ENCODE data around the gene BEX2.
A peak's percentile ranks its signal among the peaks of the same experiment; 100 is the strongest.
"Not testable (repeated sequence)": the region's sequence is repeated elsewhere in the genome, so short reads cannot be mapped to it uniquely, and the experiment has no call there.

Gene BEX2

DNA sequence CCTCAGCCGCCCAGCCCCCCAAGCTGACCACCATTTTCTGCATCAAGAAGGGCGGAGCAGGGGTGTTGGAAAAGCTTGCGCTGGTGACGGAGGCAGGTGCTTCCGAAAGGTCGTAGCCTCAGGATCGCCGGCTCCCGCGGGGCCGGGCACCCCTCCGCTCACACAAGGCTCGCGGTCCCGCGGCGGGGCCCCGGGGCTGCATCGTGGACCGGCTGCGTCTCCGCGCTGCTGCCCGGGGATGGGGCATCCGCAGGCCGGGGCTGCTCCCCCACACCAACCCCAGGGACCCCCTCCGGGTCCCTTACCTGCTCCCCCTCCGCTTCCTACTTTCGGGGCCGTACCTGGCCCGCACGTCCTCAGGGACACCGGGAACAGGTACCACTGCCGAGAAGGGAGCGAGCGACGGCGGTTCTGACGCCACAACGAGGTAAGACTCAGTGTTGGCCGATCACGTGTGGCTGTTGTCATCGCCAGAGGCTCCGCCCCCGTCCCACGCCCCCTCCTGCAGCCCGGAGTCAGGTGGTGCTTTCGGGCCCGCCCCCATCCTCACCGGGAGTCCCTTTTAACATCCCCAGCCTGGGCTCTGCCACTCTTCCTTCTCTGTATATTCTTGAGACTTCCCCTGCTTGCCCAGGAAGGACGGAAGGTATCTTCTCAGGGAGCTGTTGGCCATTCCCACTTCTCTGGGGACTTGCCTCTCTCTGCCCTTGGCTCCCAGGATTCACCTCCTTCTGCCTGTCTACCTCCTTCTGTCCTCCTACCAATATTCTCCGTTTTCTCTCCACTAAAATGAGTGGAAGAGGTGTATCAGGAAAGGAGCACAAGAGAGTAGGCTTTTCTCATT, at the start of gene BEX2:
BEX2 (minus strand) TSS at position 436 of the 844 bp plus-strand sequence. CDS start 1,014 bp downstream, outside the sequence.
- peak; percentile 50 to 70 for DNase-seq (ENCODE audit: low read depth in 2 of 2)

DNA sequence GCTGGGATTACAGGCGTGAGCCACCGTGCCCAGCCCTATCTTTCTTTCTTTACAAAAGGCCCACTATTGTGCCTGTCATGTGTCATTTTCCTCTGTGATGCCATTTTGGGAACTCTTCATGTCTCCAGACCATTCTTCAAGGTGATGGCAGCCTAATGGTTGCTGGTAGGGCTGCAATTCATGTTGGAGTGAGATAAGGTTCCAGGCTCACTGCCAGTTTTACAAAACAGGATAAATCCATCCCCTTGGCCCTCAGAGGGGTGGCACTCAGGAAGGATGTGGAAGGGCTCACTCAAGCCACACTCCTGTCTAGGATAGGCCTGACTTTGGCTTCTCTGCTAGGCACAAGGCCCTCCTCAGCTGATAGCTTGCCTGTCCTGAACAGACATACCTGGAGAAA, 49.3 kb upstream of the BEX2 start:
- no peak for DNase-seq (ENCODE audit: low read depth in 2 of 2)

DNA sequence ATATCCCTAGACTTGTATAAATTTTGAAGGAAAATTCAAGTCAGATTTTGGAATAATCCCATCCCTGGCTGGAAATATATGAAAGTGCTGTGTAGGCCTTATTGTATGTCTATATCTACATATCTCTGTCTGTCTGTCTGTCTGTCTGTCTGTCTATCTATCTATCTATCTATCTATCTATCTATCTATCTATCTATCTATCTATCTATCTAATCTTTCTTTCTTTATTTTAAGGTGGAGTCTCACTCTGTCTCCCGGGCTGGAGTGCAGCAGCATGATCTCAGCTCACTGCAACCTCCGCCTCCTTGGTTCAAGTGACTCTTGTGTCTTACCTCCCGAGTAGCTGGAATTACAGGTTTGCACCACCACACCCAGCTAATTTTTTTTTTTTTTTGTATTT, 48.8 kb upstream of the BEX2 start:
- not testable (repeated sequence) for DNase-seq (ENCODE audit: low read depth in 2 of 2)

GRCh38 chrX:103357871-103358270, 47.1 kb upstream of the BEX2 start:
- DNase-seq (ENCODE audit: low read depth in 2 of 2), result no peak

GRCh38 chrX:103356858-103357257, 46.1 kb upstream of the BEX2 start:
- DNase-seq (ENCODE audit: low read depth in 2 of 2), result no peak

DNA sequence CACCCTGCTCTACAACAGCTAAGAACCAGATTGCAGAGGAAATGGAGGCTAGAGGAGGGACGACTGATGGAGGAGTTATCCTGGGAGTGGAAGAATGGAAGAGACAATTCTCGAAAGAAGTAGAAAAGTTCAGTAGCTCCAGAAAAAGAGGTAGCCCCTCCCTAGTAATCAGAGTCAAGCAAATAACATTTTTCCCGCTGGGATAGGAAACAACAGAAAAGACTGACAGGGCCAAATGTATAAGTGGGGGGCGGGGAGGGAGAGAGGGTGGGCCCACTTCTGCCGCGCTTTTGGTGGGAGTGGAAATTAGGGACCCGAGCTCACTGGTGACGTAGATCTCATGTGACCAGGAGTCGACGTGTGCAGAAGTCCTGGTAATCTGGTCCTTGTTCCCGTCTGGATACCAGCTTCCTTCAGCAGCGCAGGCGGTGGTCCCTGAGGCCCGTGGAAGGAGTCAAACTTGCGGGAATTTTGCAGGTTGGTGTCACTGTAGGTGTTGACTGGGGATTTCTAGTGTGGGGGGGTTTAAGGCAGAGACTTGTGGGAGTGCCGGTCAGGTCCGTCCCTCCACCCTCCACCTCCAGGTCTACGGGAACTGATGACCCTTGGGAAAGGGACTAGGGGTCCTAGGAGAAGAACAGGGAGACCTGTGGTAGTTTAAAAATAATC, 45.5 kb upstream of the BEX2 start, which contains the start of gene TCEAL9:
TCEAL9 (plus strand) TSS at position 377 of the 669 bp plus-strand sequence. CDS start 1,179 bp downstream, outside the sequence.
- DNase-seq (ENCODE audit: low read depth in 2 of 2), result no peak

- no peak for DNase-seq (ENCODE audit: low read depth in 2 of 2)
Measured at GRCh38 chrX:103347682-103348397, 37.0 kb upstream of the BEX2 start.

GRCh38 chrX:103344606-103345005, 33.8 kb upstream of the BEX2 start:
- no peak for DNase-seq (ENCODE audit: low read depth in 2 of 2)

DNA sequence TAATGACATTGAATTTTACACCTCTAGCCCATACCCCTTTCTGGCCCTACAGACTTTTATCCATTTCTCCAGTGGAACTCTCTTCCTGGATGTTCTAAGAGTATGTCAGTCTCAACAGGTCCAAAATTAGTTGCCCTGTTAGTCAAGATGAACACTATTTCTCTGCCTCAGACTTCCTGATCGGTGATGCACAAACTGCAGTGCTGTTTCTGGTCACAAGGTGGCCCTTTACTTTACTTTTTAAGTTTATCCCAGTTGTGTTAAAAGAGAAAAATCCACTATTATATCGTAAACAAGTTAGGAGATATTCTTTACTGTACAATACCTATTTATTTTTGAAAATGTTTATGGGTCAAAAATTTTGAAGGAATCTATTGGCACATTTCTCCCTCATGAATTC, 32.3 kb upstream of the BEX2 start:
- no peak for DNase-seq (ENCODE audit: low read depth in 2 of 2)

DNA sequence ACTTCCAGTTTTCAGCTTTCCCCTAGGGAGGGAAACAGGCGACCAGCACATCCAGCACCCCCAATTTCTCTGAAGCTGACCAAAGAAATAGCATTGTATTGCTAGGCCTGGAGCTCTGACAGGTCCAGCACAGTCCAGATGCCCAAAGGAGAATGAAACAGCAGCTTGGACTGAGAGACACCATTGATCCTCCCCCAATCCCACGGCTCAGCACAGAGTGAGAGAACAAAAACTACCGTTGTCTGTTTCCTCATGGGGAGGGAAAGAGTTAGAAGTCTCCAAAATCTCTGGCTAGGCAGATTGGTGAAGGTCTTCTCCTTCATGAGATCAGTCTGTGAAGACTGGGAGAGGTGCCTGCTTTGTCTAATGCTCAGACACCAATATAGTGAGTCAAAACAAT, 27.9 kb upstream of the BEX2 start:
- no peak for DNase-seq (ENCODE audit: low read depth in 2 of 2)

GRCh38 chrX:103330681-103331288, 20.0 kb upstream of the BEX2 start:
- no peak for DNase-seq (ENCODE audit: low read depth in 2 of 2)

DNA sequence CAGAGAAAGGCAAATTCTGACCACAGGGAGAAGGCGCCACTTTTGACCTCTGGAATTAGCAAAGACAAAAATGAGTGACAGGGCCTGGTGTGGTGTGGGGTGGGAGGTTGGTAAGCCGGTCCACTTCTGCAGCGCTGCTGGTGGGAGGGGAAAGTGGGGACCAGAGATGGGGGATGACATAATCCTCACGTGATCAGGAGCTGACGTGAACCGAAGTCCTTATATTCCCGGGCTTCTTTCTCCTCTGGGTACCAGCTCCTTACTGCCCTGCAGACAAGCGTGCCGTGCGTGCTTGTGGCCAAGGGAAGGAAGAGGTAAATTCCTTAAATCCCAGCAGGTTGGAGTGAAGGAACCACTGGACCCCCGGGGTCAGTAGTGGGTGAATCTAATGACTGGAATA, 19.2 kb upstream of the BEX2 start, which contains the start of gene TCEAL7:
TCEAL7 (plus strand) TSS at position 249 of the 400 bp plus-strand sequence. CDS start 1,165 bp downstream, outside the sequence.
- no peak for DNase-seq (ENCODE audit: low read depth in 2 of 2)

GRCh38 chrX:103311399-103311780, 600 bp upstream of the BEX2 start:
- DNase-seq (ENCODE audit: low read depth in 2 of 2), result no peak

DNA sequence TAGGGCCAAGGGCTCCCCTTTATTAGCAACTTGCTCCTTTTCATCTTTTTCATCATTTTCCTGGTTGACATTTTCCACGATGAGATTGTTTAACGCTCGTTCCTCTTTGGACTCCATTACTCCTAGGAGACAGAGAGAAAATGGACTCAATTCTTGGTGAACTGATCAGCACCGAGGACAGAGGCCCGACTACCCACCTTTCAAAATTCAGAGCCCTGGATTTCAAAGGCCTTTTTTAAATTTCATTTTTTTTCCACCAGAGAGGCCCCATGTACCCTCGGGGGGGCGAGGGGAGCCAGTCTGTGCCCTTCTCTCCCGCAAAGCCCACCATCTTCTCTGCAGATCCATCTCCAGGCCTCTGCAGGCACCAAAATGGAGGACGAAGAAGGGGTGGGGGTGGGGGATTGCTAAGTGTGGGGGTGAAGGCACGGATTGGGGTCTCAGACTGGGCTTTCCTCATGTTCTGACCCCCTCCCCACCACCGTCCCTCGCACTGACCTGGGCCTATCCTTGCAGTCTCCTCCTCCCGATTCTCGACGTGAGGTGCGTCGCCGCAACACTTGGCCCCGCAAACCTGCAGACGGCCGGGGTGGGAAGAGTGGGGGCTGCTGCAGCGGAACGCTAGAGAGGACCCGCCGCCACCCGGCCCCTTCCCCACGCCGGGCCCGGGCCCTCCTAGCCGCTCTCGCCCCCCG, 783 bp downstream of the BEX2 start:
- no peak for DNase-seq (ENCODE audit: low read depth in 2 of 2)

- not testable (repeated sequence) for DNase-seq (ENCODE audit: low read depth in 2 of 2)
Measured at GRCh38 chrX:103305666-103306065, 5.1 kb downstream of the BEX2 start.

- no peak for DNase-seq (ENCODE audit: low read depth in 2 of 2)
Measured at GRCh38 chrX:103304705-103305104, 6.1 kb downstream of the BEX2 start.

- DNase-seq (ENCODE audit: low read depth in 2 of 2), result no peak
Measured at GRCh38 chrX:103293118-103293517, 17.7 kb downstream of the BEX2 start.

DNA sequence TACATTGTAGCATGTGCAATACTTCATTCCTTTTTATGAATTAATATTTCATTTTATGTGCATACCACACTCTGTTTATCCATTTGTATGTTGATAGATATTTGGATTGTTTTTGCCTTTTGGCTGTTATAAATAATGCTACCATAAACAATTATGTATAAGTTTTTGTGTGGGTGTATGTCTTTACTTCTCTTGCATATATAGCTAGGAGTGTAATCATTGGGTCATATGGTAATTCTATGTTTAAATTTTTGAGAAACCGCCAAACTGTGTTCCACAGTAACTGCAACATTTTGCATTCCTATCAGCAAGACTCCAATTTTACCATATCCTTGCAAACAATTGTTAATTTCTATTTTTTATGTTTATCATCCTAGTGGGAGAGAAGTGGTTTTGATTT, 31.2 kb downstream of the BEX2 start:
- no peak for DNase-seq (ENCODE audit: low read depth in 2 of 2)

- DNase-seq (ENCODE audit: low read depth in 2 of 2), result no peak
Measured at GRCh38 chrX:103276581-103277002, 34.2 kb downstream of the BEX2 start, which contains the start of gene TCEAL5. Gene TCEAL5, minus strand, starts transcription at chrX:103276750. Its CDS starts 2,187 bp downstream, at chrX:103274563.

DNA sequence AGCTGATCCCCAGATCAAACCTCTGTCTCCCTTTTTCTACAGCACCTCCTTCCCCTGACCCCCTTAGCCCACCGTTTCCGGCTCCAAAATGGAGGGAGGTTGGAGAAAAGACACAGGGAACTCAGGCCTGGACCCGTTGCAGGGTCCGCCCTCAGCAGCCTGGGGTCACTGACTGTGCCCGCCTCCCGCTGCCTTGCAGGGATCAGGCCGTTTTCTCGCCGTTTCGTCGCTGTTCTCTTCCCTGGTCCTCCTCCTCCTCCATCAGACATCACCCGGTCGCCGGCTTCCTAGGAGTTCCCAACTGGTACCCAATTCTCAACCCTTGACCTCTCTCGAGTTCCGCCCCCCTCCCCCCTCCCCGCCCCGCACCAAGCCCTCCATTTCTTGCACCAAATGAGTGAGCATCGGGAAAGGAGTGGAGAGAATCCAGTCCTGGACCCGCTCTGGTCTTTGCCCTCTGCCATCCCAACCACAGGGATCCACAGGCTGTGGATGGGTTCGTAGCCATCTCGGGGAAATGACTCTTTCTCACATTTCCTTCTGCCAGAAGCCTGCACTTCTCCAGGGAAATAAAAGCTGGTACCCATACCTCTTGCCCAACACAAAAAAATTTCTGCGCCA, 34.7 kb downstream of the BEX2 start:
- DNase-seq (ENCODE audit: low read depth in 2 of 2), result no peak

DNA sequence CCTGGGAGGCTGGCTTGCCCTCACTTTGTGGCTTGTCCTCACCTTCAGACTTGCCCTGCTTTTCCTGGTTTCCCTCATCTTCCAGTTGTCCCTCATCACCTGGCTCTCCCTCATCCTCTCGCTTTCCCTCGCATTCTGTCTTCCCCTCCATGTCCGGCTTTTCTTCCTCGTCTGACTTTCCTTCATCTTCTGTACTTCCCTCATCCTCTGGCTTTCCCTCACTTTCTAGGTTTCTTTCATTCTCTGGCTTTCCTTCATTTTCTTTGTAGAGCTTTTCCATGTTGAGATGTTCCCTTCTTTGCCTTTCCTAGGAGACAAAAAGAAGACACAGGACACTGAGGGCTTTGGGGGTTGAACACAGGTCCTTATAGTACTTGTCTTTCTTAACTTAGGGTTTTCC, 36.5 kb downstream of the BEX2 start:
- no peak for DNase-seq (ENCODE audit: low read depth in 2 of 2)

Data from stimulated activated CD4-positive, alpha-beta T cell treated with anti-CD3 and anti-CD28 coated beads, Interleukin-1b, Interleukin-23, amount 100 ng/mL, for 1 hour (primary cell).